ENCODE results near the gene GRIK4.

Gene GRIK4

GRCh38 chr11:120509346-120510053, 2.0 kb upstream of the GRIK4 start:
- no peak overlapping the region for H3K4me3 ChIP-seq (ENCODE audit: low read length)
- no peak for DNase-seq (ENCODE audit: low read depth)
- no peak for TF ChIP-seq CTCF (conservative IDR thresholded peaks at IDR 0.05; ENCODE audit: low read length)

- no peak overlapping the region for H3K4me3 ChIP-seq (ENCODE audit: low read length)
- no peak for DNase-seq (ENCODE audit: low read depth)
- TF ChIP-seq CTCF (conservative IDR thresholded peaks at IDR 0.05; ENCODE audit: low read length) = no peak
Measured at GRCh38 chr11:120510406-120511115, 987 bp upstream of the GRIK4 start.

GRCh38 chr11:120511820-120512738, 531 bp downstream of the GRIK4 start:
- no peak for DNase-seq (ENCODE audit: low read depth)
- TF ChIP-seq CTCF (conservative IDR thresholded peaks at IDR 0.05; ENCODE audit: low read length) = no peak
- H3K4me3 ChIP-seq (ENCODE audit: low read length) = no peak overlapping the region

GRCh38 chr11:120512739-120513435, 1.3 kb downstream of the GRIK4 start:
- no peak for TF ChIP-seq CTCF (conservative IDR thresholded peaks at IDR 0.05; ENCODE audit: low read length)
- H3K4me3 ChIP-seq (ENCODE audit: low read length) = no peak overlapping the region
- no peak for DNase-seq (ENCODE audit: low read depth)

DNA sequence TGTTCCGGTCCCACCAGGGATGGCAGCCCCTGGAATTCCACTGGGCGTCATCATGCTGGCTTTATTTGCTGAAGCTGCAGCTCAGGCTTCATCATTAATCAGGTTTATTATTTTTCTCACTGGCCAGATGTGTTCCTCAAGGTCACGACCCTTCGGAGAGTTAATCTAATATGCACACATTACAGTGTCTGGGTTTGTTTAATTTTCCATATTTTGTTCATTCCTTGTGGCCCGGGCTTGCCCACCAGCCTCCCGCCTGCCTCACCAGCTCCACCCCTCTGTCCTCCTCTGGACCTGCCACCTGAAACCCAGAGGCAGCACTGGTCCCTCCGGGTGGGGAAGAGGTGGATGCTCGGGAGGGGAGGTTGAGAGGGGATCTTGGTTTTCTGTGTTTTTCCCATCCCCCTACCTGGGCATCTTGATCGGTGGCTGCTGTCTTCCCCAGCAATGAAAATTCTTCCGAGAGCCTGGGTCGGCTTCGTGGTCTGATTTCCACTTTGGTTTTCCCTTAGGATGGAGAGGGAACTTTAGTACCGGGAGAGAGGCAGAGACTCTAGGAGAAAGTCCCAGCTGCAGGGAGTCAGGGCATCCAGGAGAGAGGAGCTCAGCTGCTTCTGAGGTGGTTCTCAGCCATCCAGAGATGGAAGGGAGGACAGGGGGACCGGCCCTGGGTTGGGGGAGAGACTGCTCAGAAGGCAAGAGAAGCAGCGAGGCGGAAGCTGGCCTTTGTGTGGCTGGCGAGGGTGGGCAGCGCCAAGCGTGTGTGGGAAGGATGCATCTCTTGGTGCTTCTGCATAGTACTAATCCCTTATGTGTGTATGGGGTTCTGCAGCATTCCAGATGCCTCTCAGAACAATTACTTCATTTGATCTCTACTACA, 2.1 kb downstream of the GRIK4 start:
- no peak overlapping the region for H3K4me3 ChIP-seq (ENCODE audit: low read length)
- DNase-seq (ENCODE audit: low read depth) = no peak

More for the DNA sequence above, 2.1 kb downstream of the GRIK4 start:
- TF ChIP-seq CTCF (conservative IDR thresholded peaks at IDR 0.05; ENCODE audit: low read length) = no peak
